ENCODE measurements around the gene ZNF407.

ZNF407 gene

DNA sequence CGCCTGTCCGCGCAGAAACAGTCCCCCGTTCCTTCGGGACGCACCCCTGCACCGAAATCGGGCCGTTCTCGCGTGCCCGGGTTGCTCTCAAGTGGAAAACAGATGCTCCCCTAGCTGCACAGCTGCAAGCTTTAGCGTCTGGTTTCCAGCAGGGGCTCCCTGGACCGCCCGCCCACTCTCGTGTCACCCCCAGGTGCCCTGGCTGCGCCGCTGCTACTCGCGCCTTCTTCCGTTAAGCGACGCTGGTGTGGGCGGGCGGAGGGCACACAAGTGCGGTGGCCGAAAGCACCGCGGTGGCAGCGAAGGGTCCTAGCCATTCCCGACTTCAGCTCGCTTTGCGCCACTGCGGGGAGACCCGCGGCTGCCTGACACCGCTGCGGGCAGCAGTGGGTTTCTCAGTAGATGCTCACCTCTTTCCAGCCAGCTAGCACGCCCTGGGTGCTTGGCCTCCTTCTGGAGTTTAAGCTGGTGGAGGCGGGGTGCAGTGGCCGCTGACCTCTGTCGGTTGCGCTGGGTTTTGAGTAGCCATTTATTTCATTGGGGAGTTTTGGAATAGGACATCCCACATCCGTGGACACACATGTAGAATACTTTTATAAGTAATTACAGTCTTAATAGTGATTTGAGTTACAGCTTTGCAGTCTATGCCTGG is 806 bp downstream of the ZNF407 start:
- ChIA-PET CTCF (interaction anchor here (1.2 kb wide), 2 partner anchors 23 to 93 kb away, joined by 4 read pairs; no protein-coding TSS in a partner anchor), POLR2A (interaction anchor here (1.2 kb wide), 1 partner anchor 306 kb away, joined by 3 read pairs; no protein-coding TSS in a partner anchor)
- Histone ChIP-seq H3K4me1 (ENCODE audit: control extremely low read depth in 1 of 4, control insufficient read depth in 4 of 4, insufficient read depth in 4 of 4, low read length in 3 of 4) (peaks cover 18 to 32% (median 24%) of the 10 kb centered on the region in 4 experiments), H3K4me3 (ENCODE audit: control insufficient read depth in 1 of 7, extremely low read depth in 1 of 7, insufficient read depth in 4 of 7, low read depth in 2 of 7, low read length in 6 of 7) (peak overlapping the region; percentile 89 to 99 (median 96)), H3K9me3 (ENCODE audit: control extremely low read depth in 1 of 5, control insufficient read depth in 4 of 5, insufficient read depth in 2 of 5, low read depth in 1 of 5, low read length in 4 of 5) (no peaks in the 10 kb centered on the region), H3K27me3 (replicated peaks in 2 of 5; ENCODE audit: control insufficient read depth in 4 of 5, insufficient read depth in 5 of 5, low read length in 4 of 5) (no peaks in the 10 kb centered on the region), H3K27ac (ENCODE audit: insufficient read depth in 1 of 2, low read depth in 1 of 2, low read length in 2 of 2, poor library complexity in 1 of 2, severe bottlenecking in 2 of 2) (peak overlapping the region; percentile 36 to 98), H3K36me3 (ENCODE audit: control insufficient read depth in 4 of 4, insufficient read depth in 4 of 4, low read length in 3 of 4) (peaks cover 2 to 4% (median 3%) of the 10 kb centered on the region in 4 experiments)
- peak; percentile 73 to 89 (median 85) for DNase-seq
- 0% methylated on average over 35 of the region's 44 CpGs for WGBS (ENCODE audit: insufficient coverage)

DNA sequence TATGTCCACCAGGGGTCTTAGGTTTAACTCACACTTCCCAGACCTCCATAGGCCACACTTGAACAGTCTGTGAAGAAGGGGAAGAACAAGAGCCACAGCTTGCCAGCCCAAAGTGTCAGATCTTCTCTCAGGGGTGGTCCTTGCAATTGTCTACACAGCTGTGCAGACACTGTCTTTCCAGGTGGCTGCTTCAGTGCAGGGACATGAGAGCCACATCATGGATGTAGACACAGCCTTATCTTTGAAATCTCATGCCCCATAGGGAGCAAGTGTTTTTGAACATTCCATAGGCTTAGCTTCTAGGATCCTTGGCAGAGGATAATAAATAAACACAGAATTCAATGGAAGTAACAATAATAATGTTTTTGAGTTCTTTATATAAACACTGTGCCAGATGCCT is 6.7 kb downstream of the ZNF407 start:
- CTCF ChIA-PET = interaction anchor here (1.3 kb wide), 1 partner anchor 24 kb away, joined by 3 read pairs; no protein-coding TSS in a partner anchor
- POLR2A ChIA-PET = no interaction called here
- H3K4me3 ChIP-seq (ENCODE audit: control insufficient read depth in 1 of 7, extremely low read depth in 1 of 7, insufficient read depth in 4 of 7, low read depth in 2 of 7, low read length in 6 of 7) = no peak overlapping the region
- H3K36me3 ChIP-seq (ENCODE audit: control insufficient read depth in 4 of 4, insufficient read depth in 4 of 4, low read length in 3 of 4) = no peaks in the 10 kb centered on the region
- no peaks in the 10 kb centered on the region for H3K27me3 ChIP-seq (replicated peaks in 2 of 5; ENCODE audit: control insufficient read depth in 4 of 5, insufficient read depth in 5 of 5, low read length in 4 of 5)
- peaks cover 0 to 1% (median 0%) of the 10 kb centered on the region in 4 experiments for H3K4me1 ChIP-seq (ENCODE audit: control extremely low read depth in 1 of 4, control insufficient read depth in 4 of 4, insufficient read depth in 4 of 4, low read length in 3 of 4)
- H3K27ac ChIP-seq (ENCODE audit: insufficient read depth in 1 of 2, low read depth in 1 of 2, low read length in 2 of 2, poor library complexity in 1 of 2, severe bottlenecking in 2 of 2) = no peak overlapping the region
- no peaks in the 10 kb centered on the region for H3K9me3 ChIP-seq (ENCODE audit: control extremely low read depth in 1 of 5, control insufficient read depth in 4 of 5, insufficient read depth in 2 of 5, low read depth in 1 of 5, low read length in 4 of 5)
- no peak for DNase-seq

DNA sequence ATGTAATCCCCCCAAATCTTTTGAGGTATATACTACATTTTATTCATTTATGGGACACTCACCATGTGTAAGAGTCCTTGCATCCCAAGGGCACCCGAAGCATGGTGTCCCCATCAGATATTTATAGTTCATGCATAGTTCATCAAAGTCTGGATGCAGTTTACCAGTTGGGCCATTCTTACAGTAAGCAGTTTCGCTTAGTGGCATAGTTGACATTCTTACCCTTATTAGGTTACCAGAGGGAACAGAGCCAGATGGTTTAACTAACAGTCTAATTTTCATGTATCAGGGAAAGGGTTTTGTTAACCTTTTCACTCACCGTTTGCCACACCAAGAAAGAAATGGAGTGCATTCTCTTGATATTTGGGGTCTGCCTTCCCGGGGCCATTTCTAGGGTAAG is 7.1 kb downstream of the ZNF407 start:
- WGBS (ENCODE audit: insufficient coverage) = 100% methylated on average over 4 of the region's 4 CpGs
- no peaks in the 10 kb centered on the region for H3K36me3 ChIP-seq (ENCODE audit: control insufficient read depth in 4 of 4, insufficient read depth in 4 of 4, low read length in 3 of 4)
- H3K4me1 ChIP-seq (ENCODE audit: control extremely low read depth in 1 of 4, control insufficient read depth in 4 of 4, insufficient read depth in 4 of 4, low read length in 3 of 4) = no peaks in the 10 kb centered on the region
- DNase-seq = no peak
- no peaks in the 10 kb centered on the region for H3K9me3 ChIP-seq (ENCODE audit: control extremely low read depth in 1 of 5, control insufficient read depth in 4 of 5, insufficient read depth in 2 of 5, low read depth in 1 of 5, low read length in 4 of 5)
- ChIA-PET CTCF (interaction anchor here (1.3 to 1.8 kb wide), 3 partner anchors 23 to 230 kb away, joined by 3 to 4 read pairs (median 3); no protein-coding TSS in a partner anchor), POLR2A (no interaction called here)
- H3K27me3 ChIP-seq (replicated peaks in 2 of 5; ENCODE audit: control insufficient read depth in 4 of 5, insufficient read depth in 5 of 5, low read length in 4 of 5) = no peaks in the 10 kb centered on the region
- H3K27ac ChIP-seq (ENCODE audit: insufficient read depth in 1 of 2, low read depth in 1 of 2, low read length in 2 of 2, poor library complexity in 1 of 2, severe bottlenecking in 2 of 2) = no peak overlapping the region
- H3K4me3 ChIP-seq (ENCODE audit: control insufficient read depth in 1 of 7, extremely low read depth in 1 of 7, insufficient read depth in 4 of 7, low read depth in 2 of 7, low read length in 6 of 7) = no peak overlapping the region

DNA sequence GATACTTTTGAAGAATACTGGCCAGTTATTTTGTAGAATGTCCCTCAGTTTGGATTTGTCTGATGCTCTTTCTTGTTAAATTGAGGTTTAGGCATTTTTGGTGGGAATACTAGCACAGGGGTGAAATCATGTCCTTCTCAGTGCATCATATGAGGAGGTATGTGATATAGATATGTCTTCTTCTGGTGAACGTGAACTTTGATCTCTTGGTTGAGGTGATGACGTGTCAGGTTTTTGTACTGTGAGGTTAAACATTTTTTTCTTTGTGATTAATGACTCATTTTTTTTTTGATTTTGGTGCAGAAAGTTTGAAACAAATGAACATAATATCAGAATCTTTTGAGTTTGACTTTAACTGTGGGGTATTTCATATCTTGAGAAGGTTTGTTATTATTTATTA is 11.0 kb downstream of the ZNF407 start:
- ChIA-PET POLR2A (no interaction called here), CTCF (no interaction called here)
- Histone ChIP-seq H3K9me3 (ENCODE audit: control extremely low read depth in 1 of 5, control insufficient read depth in 4 of 5, insufficient read depth in 2 of 5, low read depth in 1 of 5, low read length in 4 of 5) (no peaks in the 10 kb centered on the region), H3K36me3 (ENCODE audit: control insufficient read depth in 4 of 4, insufficient read depth in 4 of 4, low read length in 3 of 4) (no peaks in the 10 kb centered on the region), H3K4me1 (ENCODE audit: control extremely low read depth in 1 of 4, control insufficient read depth in 4 of 4, insufficient read depth in 4 of 4, low read length in 3 of 4) (no peaks in the 10 kb centered on the region), H3K27me3 (replicated peaks in 2 of 5; ENCODE audit: control insufficient read depth in 4 of 5, insufficient read depth in 5 of 5, low read length in 4 of 5) (no peaks in the 10 kb centered on the region), H3K27ac (ENCODE audit: insufficient read depth in 1 of 2, low read depth in 1 of 2, low read length in 2 of 2, poor library complexity in 1 of 2, severe bottlenecking in 2 of 2) (no peak overlapping the region), H3K4me3 (ENCODE audit: control insufficient read depth in 1 of 7, extremely low read depth in 1 of 7, insufficient read depth in 4 of 7, low read depth in 2 of 7, low read length in 6 of 7) (no peak overlapping the region)
- WGBS (ENCODE audit: insufficient coverage) = 100% methylated on average over 2 of the region's 2 CpGs
- no peak for DNase-seq

DNA sequence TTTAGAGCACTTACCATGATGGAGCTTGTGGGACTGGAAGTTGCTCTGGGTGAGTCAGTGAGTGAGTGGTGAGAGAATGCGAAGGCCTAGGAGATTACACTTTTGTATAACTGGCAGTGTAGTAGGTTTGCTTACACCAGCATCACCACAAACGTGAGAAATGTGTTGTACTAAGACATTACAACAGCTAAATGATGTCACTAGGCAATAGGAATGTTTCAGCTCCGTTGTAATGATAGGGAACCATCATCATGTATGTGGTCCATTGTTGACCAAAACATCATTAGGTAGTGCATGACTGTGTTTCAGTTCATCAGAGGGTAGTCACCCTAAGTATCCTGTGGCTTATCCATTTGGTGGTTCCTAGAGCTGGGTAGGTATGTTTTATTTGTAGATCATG is 11.9 kb downstream of the ZNF407 start:
- H3K4me1 ChIP-seq (ENCODE audit: control extremely low read depth in 1 of 4, control insufficient read depth in 4 of 4, insufficient read depth in 4 of 4, low read length in 3 of 4) = no peaks in the 10 kb centered on the region
- H3K4me3 ChIP-seq (ENCODE audit: control insufficient read depth in 1 of 7, extremely low read depth in 1 of 7, insufficient read depth in 4 of 7, low read depth in 2 of 7, low read length in 6 of 7) = no peak overlapping the region
- no peaks in the 10 kb centered on the region for H3K36me3 ChIP-seq (ENCODE audit: control insufficient read depth in 4 of 4, insufficient read depth in 4 of 4, low read length in 3 of 4)
- 100% methylated on average over 3 of the region's 3 CpGs for WGBS (ENCODE audit: insufficient coverage)
- POLR2A ChIA-PET = no interaction called here
- H3K27ac ChIP-seq (ENCODE audit: insufficient read depth in 1 of 2, low read depth in 1 of 2, low read length in 2 of 2, poor library complexity in 1 of 2, severe bottlenecking in 2 of 2) = no peak overlapping the region
- H3K27me3 ChIP-seq (replicated peaks in 2 of 5; ENCODE audit: control insufficient read depth in 4 of 5, insufficient read depth in 5 of 5, low read length in 4 of 5) = no peaks in the 10 kb centered on the region
- CTCF ChIA-PET = interaction anchor here (0.7 to 1.4 kb wide), 3 partner anchors 14 to 34 kb away, joined by 3 read pairs; no protein-coding TSS in a partner anchor
- DNase-seq = no peak
- no peaks in the 10 kb centered on the region for H3K9me3 ChIP-seq (ENCODE audit: control extremely low read depth in 1 of 5, control insufficient read depth in 4 of 5, insufficient read depth in 2 of 5, low read depth in 1 of 5, low read length in 4 of 5)

DNA sequence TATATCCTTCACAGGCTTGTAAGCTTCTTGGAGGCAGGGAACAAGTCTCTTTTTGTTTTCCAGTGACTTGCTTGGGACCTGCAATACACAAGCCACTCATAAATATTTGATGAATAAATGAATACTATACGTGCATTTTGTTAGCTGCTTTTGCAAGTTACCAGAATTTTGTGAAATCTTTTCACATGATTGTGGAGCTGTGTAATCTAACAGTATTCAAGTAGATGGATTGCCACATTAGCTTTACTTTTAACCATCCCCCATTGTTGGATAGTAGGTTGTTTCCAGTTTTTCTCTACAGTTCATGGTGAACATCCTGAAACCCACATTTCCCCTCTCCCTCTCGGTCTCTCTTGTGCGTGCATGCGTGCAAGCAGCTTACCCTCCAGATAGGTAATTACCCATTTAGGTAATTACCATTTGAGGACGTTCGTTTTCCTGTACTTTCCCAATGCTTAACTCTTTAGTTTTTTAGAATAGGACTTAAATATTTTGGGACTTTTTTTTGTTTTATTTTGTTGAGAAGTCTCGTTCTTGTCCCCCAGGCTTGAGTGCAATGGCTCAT is 12.5 kb downstream of the ZNF407 start:
- no peak overlapping the region for H3K4me3 ChIP-seq (ENCODE audit: control insufficient read depth in 1 of 7, extremely low read depth in 1 of 7, insufficient read depth in 4 of 7, low read depth in 2 of 7, low read length in 6 of 7)
- H3K27ac ChIP-seq (ENCODE audit: insufficient read depth in 1 of 2, low read depth in 1 of 2, low read length in 2 of 2, poor library complexity in 1 of 2, severe bottlenecking in 2 of 2) = no peak overlapping the region
- ChIA-PET CTCF (interaction anchor here (0.7 to 1.4 kb wide), 3 partner anchors 14 to 33 kb away, joined by 3 read pairs; no protein-coding TSS in a partner anchor), POLR2A (no interaction called here)
- H3K9me3 ChIP-seq (ENCODE audit: control extremely low read depth in 1 of 5, control insufficient read depth in 4 of 5, insufficient read depth in 2 of 5, low read depth in 1 of 5, low read length in 4 of 5) = peaks cover 0 to 4% (median 0%) of the 10 kb centered on the region in 5 experiments
- no peaks in the 10 kb centered on the region for H3K36me3 ChIP-seq (ENCODE audit: control insufficient read depth in 4 of 4, insufficient read depth in 4 of 4, low read length in 3 of 4)
- H3K4me1 ChIP-seq (ENCODE audit: control extremely low read depth in 1 of 4, control insufficient read depth in 4 of 4, insufficient read depth in 4 of 4, low read length in 3 of 4) = no peaks in the 10 kb centered on the region
- no peak for DNase-seq
- 100% methylated on average over 1 of the region's 7 CpGs for WGBS (ENCODE audit: insufficient coverage)
- no peaks in the 10 kb centered on the region for H3K27me3 ChIP-seq (replicated peaks in 2 of 5; ENCODE audit: control insufficient read depth in 4 of 5, insufficient read depth in 5 of 5, low read length in 4 of 5)

DNA sequence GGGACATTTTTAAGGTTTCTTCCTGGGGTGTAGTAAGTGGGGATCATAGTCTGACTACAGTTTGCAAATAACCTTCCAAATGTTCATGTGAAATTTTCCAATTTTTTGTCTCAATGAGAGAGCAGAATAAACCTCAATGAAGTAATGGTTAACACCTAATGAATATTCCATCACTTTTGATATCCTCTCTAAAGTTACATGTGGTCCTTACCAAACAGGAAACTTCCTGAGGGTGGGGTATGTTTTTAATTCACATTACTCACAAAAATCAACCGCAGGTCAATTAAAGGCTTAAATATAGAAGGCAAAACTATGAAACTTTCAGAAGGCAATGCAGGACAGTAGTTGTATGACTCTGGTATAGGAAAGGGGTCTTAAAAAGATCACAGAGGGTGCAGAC is 13.2 kb downstream of the ZNF407 start:
- ChIA-PET POLR2A (no interaction called here), CTCF (no interaction called here)
- H3K27ac ChIP-seq (ENCODE audit: insufficient read depth in 1 of 2, low read depth in 1 of 2, low read length in 2 of 2, poor library complexity in 1 of 2, severe bottlenecking in 2 of 2) = no peak overlapping the region
- peaks cover 0 to 4% (median 0%) of the 10 kb centered on the region in 5 experiments for H3K9me3 ChIP-seq (ENCODE audit: control extremely low read depth in 1 of 5, control insufficient read depth in 4 of 5, insufficient read depth in 2 of 5, low read depth in 1 of 5, low read length in 4 of 5)
- DNase-seq = no peak
- WGBS (ENCODE audit: insufficient coverage) = no CpG with 5 or more reads among the region's 1 CpG
- no peaks in the 10 kb centered on the region for H3K4me1 ChIP-seq (ENCODE audit: control extremely low read depth in 1 of 4, control insufficient read depth in 4 of 4, insufficient read depth in 4 of 4, low read length in 3 of 4)
- no peak overlapping the region for H3K4me3 ChIP-seq (ENCODE audit: control insufficient read depth in 1 of 7, extremely low read depth in 1 of 7, insufficient read depth in 4 of 7, low read depth in 2 of 7, low read length in 6 of 7)
- H3K36me3 ChIP-seq (ENCODE audit: control insufficient read depth in 4 of 4, insufficient read depth in 4 of 4, low read length in 3 of 4) = no peaks in the 10 kb centered on the region
- no peaks in the 10 kb centered on the region for H3K27me3 ChIP-seq (replicated peaks in 2 of 5; ENCODE audit: control insufficient read depth in 4 of 5, insufficient read depth in 5 of 5, low read length in 4 of 5)
